SK-N-SH (cell line): Measurements from ENCODE around the gene PSMD4. TPM values are rescaled to one million over a fixed set of nuclear protein-coding genes. Genes with fewer than 3 reads are reported as not detected.

Source experiments
- CTCF ChIA-PET: fragments of 300-600, 350-600 bp; formaldehyde crosslinking; extraction: SDS; loops from one replicate; lab custom pipeline; 2021; lab: Yijun Ruan, JAX
- POLR2A ChIA-PET: fragments of 350-600 bp; sonication (Branson Sonifier 250); formaldehyde crosslinking; extraction: SDS; loops from one replicate; lab custom pipeline; 2020; ENCODE audit warnings: antibody characterized with exemption, inconsistent platforms; lab: Yijun Ruan, JAX
- DNase-seq: peaks from one replicate; pipeline ENCODE4 v3.0.0; 2012
- H2AFZ ChIP-seq: fragments of 200-600 bp; sonication (generic); 2 replicates; pipeline ENCODE4 v1.8.1; 2016; ENCODE audit warnings: antibody characterized with exemption, mild to moderate bottlenecking, low read depth
- H3F3A ChIP-seq: fragments of 200-600 bp; sonication (generic); replicated peaks from 2 replicates; pipeline ENCODE3; 2016; ENCODE audit warnings: antibody characterized with exemption, mild to moderate bottlenecking; ENCODE audit not compliant: insufficient read depth
- H3K27ac ChIP-seq, 2 experiments: fragments of 200-500 bp in 1 of 2; fragments of 200-600 bp in 1 of 2; sonication (Bioruptor generic) in 1 of 2; sonication (generic), shearing (Covaris generic) in 1 of 2; 2 replicates each; pipeline versions ENCODE4 v1.5.1 to v1.6.1; 2014 to 2016; ENCODE audit warnings: low read depth in 2 of 2, inconsistent platforms in 1 of 2, low read length in 1 of 2, mild to moderate bottlenecking in 1 of 2, mixed read lengths in 1 of 2
- H3K27me3 ChIP-seq: fragments of 200-600 bp; sonication (generic), shearing (Covaris generic); 2 replicates; pipeline ENCODE4 v1.6.1; 2016; ENCODE audit warnings: mixed run types; ENCODE audit not compliant: insufficient read depth
- H3K36me3 ChIP-seq, 2 experiments: fragments of 200-500 bp in 1 of 2; fragments of 200-600 bp in 1 of 2; sonication (Bioruptor generic) in 1 of 2; sonication (generic) in 1 of 2; replicated peaks in 1 of 2; 2 replicates each; pipeline versions ENCODE3 to v1.5.1; 2014 to 2016; ENCODE audit warnings: low read length in 1 of 2, mild to moderate bottlenecking in 1 of 2; ENCODE audit not compliant: insufficient read depth in 2 of 2, control insufficient read depth in 1 of 2
- H3K4me1 ChIP-seq, 2 experiments: fragments of 200-500 bp in 1 of 2; fragments of 200-600 bp in 1 of 2; sonication (Bioruptor generic) in 1 of 2; sonication (generic), shearing (Covaris generic) in 1 of 2; 2 replicates each; pipeline versions ENCODE4 v1.5.1 to v1.6.1; 2014 to 2016; ENCODE audit warnings: low read depth in 1 of 2, low read length in 1 of 2, mixed run types in 1 of 2; ENCODE audit not compliant: insufficient read depth in 2 of 2, control insufficient read depth in 1 of 2
- H3K4me2 ChIP-seq: fragments of 200-600 bp; sonication (generic), shearing (Covaris generic); 2 replicates; pipeline ENCODE4 v1.6.1; 2017; ENCODE audit warnings: mixed run types
- H3K4me3 ChIP-seq, 2 experiments: fragments of 200-500 bp in 1 of 2; fragments of 200-600 bp in 1 of 2; sonication (Bioruptor generic) in 1 of 2; sonication (generic), shearing (Covaris generic) in 1 of 2; 2 replicates each; pipeline versions ENCODE4 v1.5.1 to v1.8.1; 2014 to 2016; ENCODE audit warnings: low read depth in 2 of 2, inconsistent platforms in 1 of 2, low read length in 1 of 2, mild to moderate bottlenecking in 1 of 2, mixed read lengths in 1 of 2, moderate library complexity in 1 of 2
- H3K79me2 ChIP-seq: fragments of 200-600 bp; sonication (generic); 2 replicates; pipeline ENCODE4 v1.8.1; 2017; ENCODE audit warnings: mild to moderate bottlenecking; ENCODE audit not compliant: insufficient read depth
- H3K9ac ChIP-seq: fragments of 200-600 bp; sonication (generic); 2 replicates; pipeline ENCODE4 v1.6.1; 2017; ENCODE audit warnings: mixed run types
- H3K9me2 ChIP-seq: fragments of 200-600 bp; sonication (generic); 2 replicates; pipeline ENCODE4 v1.6.1; 2017; ENCODE audit warnings: mixed run types
- H3K9me3 ChIP-seq: fragments of 200-600 bp; sonication (generic); 2 replicates; pipeline ENCODE4 v1.6.1; 2017; ENCODE audit warnings: mixed run types, mild to moderate bottlenecking, moderate library complexity
- H4K20me1 ChIP-seq: fragments of 200-600 bp; sonication (generic); 2 replicates; pipeline ENCODE4 v1.6.1; 2017; ENCODE audit warnings: mild to moderate bottlenecking, mixed run types; ENCODE audit not compliant: insufficient read depth
- CHD2 ChIP-seq: fragments of 150-350 bp; IDR thresholded peaks from 2 replicates; pipeline ENCODE4 v1.6.1; 2018; ENCODE audit warnings: low read length; ENCODE audit not compliant: partially characterized antibody
- ELF1 ChIP-seq: IDR thresholded peaks from 2 replicates; pipeline ENCODE4 v1.4.0; 2012
- FOXJ3 ChIP-seq: sonication (generic); formaldehyde crosslinking; IDR thresholded peaks from 2 replicates; pipeline ENCODE4 v1.5.1; 2020; ENCODE audit warnings: mild to moderate bottlenecking, missing genetic modification reagents
- REST ChIP-seq: IDR thresholded peaks from 2 replicates; pipeline ENCODE4 v1.6.1; 2012; ENCODE audit warnings: mild to moderate bottlenecking, low read depth, low read length, moderate library complexity
- USF2 ChIP-seq: fragments of 150-350 bp; IDR thresholded peaks from 2 replicates; pipeline ENCODE4 v1.6.1; 2017; ENCODE audit warnings: antibody characterized with exemption, low read length, low read depth, borderline replicate concordance
- WGBS: methylation state at CpG from one replicate; pipeline ENCODE4 v1.1.6; 2017; ENCODE audit warnings: low lambda C conversion rate; 5-methylcytosine and 5-hydroxymethylcytosine counted together
- polyA plus RNA-seq, 3 experiments: library from polyadenylated mRNA; depleted of rRNA; stranded (reverse); fragments of >200 nt; gene quantifications; 2 replicates each; pipeline ENCODE4 v1.2.3, GENCODE V29; 2012
- TF ChIP-seq, protein P1 (sequence below): IDR thresholded peaks from 2 replicates; pipeline ENCODE4 v1.4.0; 2012; ENCODE audit warnings: low read depth, borderline replicate concordance

PSMD4 gene
- polyA plus RNA-seq, 1 of the 3 experiments (the other 2 are of a cell fraction) = 419 TPM

DNA sequence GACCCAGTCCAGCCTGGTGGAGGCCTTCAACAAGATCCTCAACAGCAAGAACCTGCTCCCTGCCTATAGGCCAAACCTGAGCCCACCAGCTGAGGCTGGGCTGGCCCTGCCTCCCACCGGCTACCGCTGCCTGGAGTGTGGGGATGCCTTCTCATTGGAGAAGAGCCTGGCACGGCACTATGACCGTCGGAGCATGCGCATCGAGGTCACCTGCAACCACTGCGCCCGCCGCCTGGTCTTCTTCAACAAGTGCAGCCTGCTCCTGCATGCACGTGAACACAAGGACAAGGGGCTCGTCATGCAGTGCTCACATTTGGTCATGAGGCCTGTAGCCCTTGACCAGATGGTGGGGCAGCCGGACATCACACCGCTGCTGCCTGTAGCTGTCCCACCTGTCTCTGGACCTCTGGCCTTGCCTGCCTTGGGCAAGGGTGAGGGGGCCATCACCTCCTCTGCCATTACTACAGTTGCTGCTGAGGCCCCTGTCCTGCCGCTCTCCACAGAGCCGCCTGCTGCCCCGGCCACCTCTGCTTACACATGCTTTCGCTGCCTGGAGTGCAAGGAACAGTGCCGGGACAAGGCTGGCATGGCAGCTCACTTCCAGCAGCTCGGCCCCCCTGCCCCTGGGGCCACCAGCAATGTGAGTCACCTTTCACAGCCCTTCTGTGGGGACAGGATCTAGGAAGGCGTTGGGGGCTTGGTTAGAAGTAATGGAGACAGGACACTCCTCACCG is 33.4 kb downstream of the PSMD4 start:
- Histone ChIP-seq H3K36me3 (peaks cover 22 to 66% of the 10 kb centered on the region in 2 experiments), H3K27ac (no peak overlapping the region; a peak in 1 of 4 replicates), H3K79me2 (peaks cover 48% of the 10 kb centered on the region), H4K20me1 (0 out of 2 replicates have a peak, but pooled peaks cover 4% of the 10 kb centered on the region), H3K27me3 (no peaks in the 10 kb centered on the region), H3F3A (no peaks in the 10 kb centered on the region), H3K4me1 (peaks cover 0 to 14% of the 10 kb centered on the region in 2 experiments; a peak in 1 of 4 replicates), H3K9ac (no peak overlapping the region), H3K4me3 (no peak overlapping the region), H2AFZ (no peak overlapping the region), H3K4me2 (no peak overlapping the region)
- DNase-seq = no peak
- CTCF ChIA-PET = interaction anchor here (1.2 to 2.1 kb wide), 2 partner anchors 53 kb away, joined by 5 to 9 read pairs; no protein-coding TSS in a partner anchor
- POLR2A ChIA-PET = no interaction called here
- no peak for TF ChIP-seq CHD2
- TF ChIP-seq ELF1 = no peak
- TF ChIP-seq, all 33 proteins: peak for 0
- H3K9me2 ChIP-seq = no peaks in the 10 kb centered on the region
- 95% methylated on average over 15 of the region's 22 CpGs for WGBS
- no peaks in the 10 kb centered on the region for H3K9me3 ChIP-seq

DNA sequence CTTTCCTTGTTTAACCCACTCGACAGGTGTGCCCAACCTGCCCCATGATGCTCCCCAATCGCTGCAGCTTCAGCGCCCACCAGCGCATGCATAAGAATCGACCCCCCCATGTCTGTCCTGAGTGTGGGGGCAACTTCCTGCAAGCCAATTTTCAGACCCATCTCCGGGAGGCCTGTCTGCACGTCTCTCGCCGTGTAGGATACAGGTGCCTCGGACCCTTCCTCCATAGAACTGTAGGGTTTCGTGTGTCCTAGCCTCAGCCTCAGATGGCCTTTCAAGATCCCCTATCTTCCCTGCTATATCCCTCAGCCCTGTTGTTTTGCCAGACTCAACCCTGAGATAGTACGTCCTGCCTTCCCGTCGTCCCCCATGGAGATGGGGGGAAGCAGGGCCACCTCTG is 34.0 kb downstream of the PSMD4 start:
- 0 out of 2 replicates have a peak, but pooled peaks cover 4% of the 10 kb centered on the region for H4K20me1 ChIP-seq
- peaks cover 22 to 71% of the 10 kb centered on the region in 2 experiments for H3K36me3 ChIP-seq
- H3K4me3 ChIP-seq = no peak overlapping the region
- H3K4me1 ChIP-seq = peaks cover 0 to 9% of the 10 kb centered on the region in 2 experiments; a peak in 1 of 4 replicates
- ChIA-PET POLR2A (no interaction called here), CTCF (interaction anchor here (0.8 to 2.1 kb wide), 2 partner anchors 52 to 156 kb away, joined by 3 to 9 read pairs; no protein-coding TSS in a partner anchor)
- no peak overlapping the region for H2AFZ ChIP-seq
- H3K4me2 ChIP-seq = no peak overlapping the region
- H3K27me3 ChIP-seq = no peaks in the 10 kb centered on the region
- H3K9me2 ChIP-seq = no peaks in the 10 kb centered on the region
- H3K9ac ChIP-seq = no peak overlapping the region
- no peak for DNase-seq
- TF ChIP-seq USF2 = no peak
- no peak for TF ChIP-seq FOXJ3 (CRISPR knock-in tag)
- TF ChIP-seq, protein P1, sequence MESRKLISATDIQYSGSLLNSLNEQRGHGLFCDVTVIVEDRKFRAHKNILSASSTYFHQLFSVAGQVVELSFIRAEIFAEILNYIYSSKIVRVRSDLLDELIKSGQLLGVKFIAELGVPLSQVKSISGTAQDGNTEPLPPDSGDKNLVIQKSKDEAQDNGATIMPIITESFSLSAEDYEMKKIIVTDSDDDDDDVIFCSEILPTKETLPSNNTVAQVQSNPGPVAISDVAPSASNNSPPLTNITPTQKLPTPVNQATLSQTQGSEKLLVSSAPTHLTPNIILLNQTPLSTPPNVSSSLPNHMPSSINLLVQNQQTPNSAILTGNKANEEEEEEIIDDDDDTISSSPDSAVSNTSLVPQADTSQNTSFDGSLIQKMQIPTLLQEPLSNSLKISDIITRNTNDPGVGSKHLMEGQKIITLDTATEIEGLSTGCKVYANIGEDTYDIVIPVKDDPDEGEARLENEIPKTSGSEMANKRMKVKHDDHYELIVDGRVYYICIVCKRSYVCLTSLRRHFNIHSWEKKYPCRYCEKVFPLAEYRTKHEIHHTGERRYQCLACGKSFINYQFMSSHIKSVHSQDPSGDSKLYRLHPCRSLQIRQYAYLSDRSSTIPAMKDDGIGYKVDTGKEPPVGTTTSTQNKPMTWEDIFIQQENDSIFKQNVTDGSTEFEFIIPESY = no peak
- no peak for TF ChIP-seq REST
- peaks cover 42% of the 10 kb centered on the region for H3K79me2 ChIP-seq
- H3K27ac ChIP-seq = no peak overlapping the region
- WGBS = 92% methylated on average over 13 of the region's 14 CpGs
- no peaks in the 10 kb centered on the region for H3F3A ChIP-seq
- H3K9me3 ChIP-seq = no peaks in the 10 kb centered on the region
